DND-41 (cell line): Measurements from ENCODE around the gene TBATA.

ENCODE experiments used
- ATAC-seq: fragments of 200-7000 bp; cut with Tn5 transposase; 3 replicates; pipeline ENCODE4 v1.9.1; 2021; ENCODE audit warnings: low read depth; ENCODE audit not compliant: insufficient read depth
- DNase-seq: peaks from one replicate; pipeline ENCODE4 v3.0.0-alpha.2; 2020
- H2AFZ ChIP-seq: 2 replicates; pipeline ENCODE4 v1.6.0; 2012; ENCODE audit warnings: low read depth, low read length
- H3K27ac ChIP-seq: 2 replicates; pipeline ENCODE4 v1.5.1; 2012; ENCODE audit warnings: low read length, inconsistent platforms
- H3K27me3 ChIP-seq: fragments of 200-600 bp; sonication (generic); 2 replicates; pipeline ENCODE4 v1.6.0; 2012; ENCODE audit warnings: low read length, mild to moderate bottlenecking, inconsistent platforms; ENCODE audit not compliant: insufficient read depth, poor library complexity
- H3K36me3 ChIP-seq: 2 replicates; pipeline ENCODE4 v1.5.1; 2012; ENCODE audit warnings: low read length, inconsistent platforms; ENCODE audit not compliant: insufficient read depth
- H3K4me1 ChIP-seq: 2 replicates; pipeline ENCODE4 v1.5.1; 2012; ENCODE audit warnings: mild to moderate bottlenecking, low read length; ENCODE audit not compliant: insufficient read depth
- H3K4me2 ChIP-seq: 2 replicates; pipeline ENCODE4 v1.6.0; 2012; ENCODE audit warnings: mild to moderate bottlenecking, moderate library complexity, low read length, inconsistent platforms; ENCODE audit not compliant: insufficient read depth
- H3K4me3 ChIP-seq, 2 experiments: fragments of 200-600 bp in 1 of 2; shearing (Covaris generic) in 1 of 2; 2 replicates each; pipeline ENCODE4 v1.5.1; 2012 to 2016; ENCODE audit warnings: inconsistent platforms in 2 of 2, low read length in 2 of 2, mild to moderate bottlenecking in 2 of 2, low read depth in 1 of 2, moderate library complexity in 1 of 2
- H3K79me2 ChIP-seq: 2 replicates; pipeline ENCODE4 v1.6.0; 2012; ENCODE audit warnings: low read length, inconsistent platforms; ENCODE audit not compliant: insufficient read depth
- H3K9ac ChIP-seq: 2 replicates; pipeline ENCODE4 v1.6.0; 2012; ENCODE audit warnings: low read depth, mild to moderate bottlenecking, inconsistent platforms, low read length, moderate library complexity
- H3K9me3 ChIP-seq: 2 replicates; pipeline ENCODE4 v1.5.1; 2012; ENCODE audit warnings: low read length, moderate library complexity, mild to moderate bottlenecking, inconsistent platforms; ENCODE audit not compliant: insufficient read depth, severe bottlenecking
- H4K20me1 ChIP-seq: 2 replicates; pipeline ENCODE4 v1.6.0; 2012; ENCODE audit warnings: low read length; ENCODE audit not compliant: insufficient read depth
- CTCF ChIP-seq: IDR thresholded peaks from 2 replicates; pipeline ENCODE4 v1.5.1; 2012; ENCODE audit warnings: borderline replicate concordance, low read length, moderate library complexity, mild to moderate bottlenecking; ENCODE audit not compliant: poor library complexity, severe bottlenecking; ENCODE audit errors: extremely low read depth
- EZH2 ChIP-seq: IDR thresholded peaks from 3 replicates; pipeline ENCODE4 v1.6.1; 2012; ENCODE audit warnings: borderline replicate concordance, low read depth, mild to moderate bottlenecking, moderate library complexity, low read length, inconsistent platforms; ENCODE audit not compliant: severe bottlenecking

The TBATA gene

GRCh38 chr10:70728328-70728727 lies 56.8 kb downstream of the TBATA start:
- DNase-seq (no peak), ATAC-seq (no peak)
- Histone ChIP-seq H4K20me1 (no peaks in the 10 kb centered on the region), H3K27me3 (no peaks in the 10 kb centered on the region), H3K4me3 (no peak overlapping the region), H3K4me1 (no peaks in the 10 kb centered on the region), H3K9me3 (no peaks in the 10 kb centered on the region), H2AFZ (no peak overlapping the region), H3K4me2 (no peak overlapping the region), H3K79me2 (no peaks in the 10 kb centered on the region), H3K36me3 (no peaks in the 10 kb centered on the region), H3K27ac (no peak overlapping the region), H3K9ac (no peak overlapping the region)
- TF ChIP-seq EZH2 (no peak), CTCF (no peak)

- Histone ChIP-seq H3K9ac (no peak overlapping the region), H3K4me2 (no peak overlapping the region), H3K36me3 (no peaks in the 10 kb centered on the region), H4K20me1 (no peaks in the 10 kb centered on the region), H3K4me1 (no peaks in the 10 kb centered on the region), H3K9me3 (no peaks in the 10 kb centered on the region), H2AFZ (no peak overlapping the region), H3K27me3 (no peaks in the 10 kb centered on the region), H3K27ac (no peak overlapping the region), H3K4me3 (no peak overlapping the region), H3K79me2 (no peaks in the 10 kb centered on the region)
- DNase-seq (no peak), ATAC-seq (no peak)
- no peak for TF ChIP-seq CTCF
- no peak for TF ChIP-seq EZH2
Measured at GRCh38 chr10:70726909-70727495, 58.2 kb downstream of the TBATA start.

- H3K9ac ChIP-seq = no peak overlapping the region
- no peaks in the 10 kb centered on the region for H3K9me3 ChIP-seq
- no peaks in the 10 kb centered on the region for H3K4me1 ChIP-seq
- no peaks in the 10 kb centered on the region for H4K20me1 ChIP-seq
- H2AFZ ChIP-seq = no peak overlapping the region
- H3K79me2 ChIP-seq = no peaks in the 10 kb centered on the region
- DNase-seq (no peak), ATAC-seq (no peak)
- no peak overlapping the region for H3K4me3 ChIP-seq
- TF ChIP-seq EZH2 = no peak
- TF ChIP-seq CTCF = no peak
- no peak overlapping the region for H3K27ac ChIP-seq
- H3K36me3 ChIP-seq = no peaks in the 10 kb centered on the region
- no peaks in the 10 kb centered on the region for H3K27me3 ChIP-seq
- no peak overlapping the region for H3K4me2 ChIP-seq
Measured at GRCh38 chr10:70723771-70724170, 61.4 kb downstream of the TBATA start.
